Activated B cell treated with CpG ODN at 0.5 μM for 24 hours (primary cell): ENCODE results near the gene MGAT3. TPM values are rescaled to one million over a fixed set of nuclear protein-coding genes. Genes with fewer than 3 reads are reported as not detected.

Experiments used
- ATAC-seq: fragments of 200-7000 bp; cut with Tn5 transposase; one replicate; pipeline ENCODE4 v1.10.0; 2021; ENCODE audit warnings: low read depth, mild to moderate bottlenecking, moderate library complexity
- CTCF ChIA-PET: fragments of 350-600 bp; sonication (Branson Sonifier 250); formaldehyde crosslinking; loops from one replicate; lab custom pipeline; 2021; ENCODE audit warnings: antibody characterized with exemption; lab: Charles Lee
- POLR2A ChIA-PET: fragments of 350-600 bp; sonication (Branson Sonifier 250); formaldehyde crosslinking; loops from one replicate; lab custom pipeline; 2021; ENCODE audit warnings: antibody characterized with exemption; lab: Charles Lee
- DNase-seq: peaks from one replicate; pipeline ENCODE4 v3.0.0; 2022
- H3K27ac Mint-ChIP-seq: one replicate; pipeline ENCODE4 v1.8.0; 2020; ENCODE audit warnings: mixed read lengths
- H3K27me3 Mint-ChIP-seq: one replicate; pipeline ENCODE4 v1.8.0; 2021; ENCODE audit warnings: mixed read lengths
- H3K36me3 Mint-ChIP-seq: one replicate; pipeline ENCODE4 v1.8.0; 2021; ENCODE audit warnings: low read depth, mixed read lengths
- H3K4me1 Mint-ChIP-seq: one replicate; pipeline ENCODE4 v1.8.0; 2021; ENCODE audit warnings: mixed read lengths
- H3K4me3 Mint-ChIP-seq: one replicate; pipeline ENCODE4 v1.8.0; 2020; ENCODE audit warnings: mild to moderate bottlenecking, mixed read lengths
- H3K9me3 Mint-ChIP-seq: one replicate; pipeline ENCODE4 v1.8.0; 2020; ENCODE audit warnings: mixed read lengths
- intact Hi-C: fragments of 100-400 bp; cut with micrococcal nuclease; formaldehyde crosslinking; loops from one replicate; pipeline ENCODE4 v1.15.1; 2024
- total RNA-seq: library from RNA; stranded (reverse); gene quantifications from 2 replicates; pipeline ENCODE4 v1.2.3, GENCODE V29; 2022
- TF ChIP-seq, protein P1 (sequence below): fragments of 200-600 bp; IDR thresholded peaks from one replicate; pipeline ENCODE4 v1.8.0; 2022; ENCODE audit warnings: antibody characterized with exemption, mild to moderate bottlenecking

Gene MGAT3
- total RNA-seq, 1 donor from 2014 or later, result 43.4 TPM

DNA sequence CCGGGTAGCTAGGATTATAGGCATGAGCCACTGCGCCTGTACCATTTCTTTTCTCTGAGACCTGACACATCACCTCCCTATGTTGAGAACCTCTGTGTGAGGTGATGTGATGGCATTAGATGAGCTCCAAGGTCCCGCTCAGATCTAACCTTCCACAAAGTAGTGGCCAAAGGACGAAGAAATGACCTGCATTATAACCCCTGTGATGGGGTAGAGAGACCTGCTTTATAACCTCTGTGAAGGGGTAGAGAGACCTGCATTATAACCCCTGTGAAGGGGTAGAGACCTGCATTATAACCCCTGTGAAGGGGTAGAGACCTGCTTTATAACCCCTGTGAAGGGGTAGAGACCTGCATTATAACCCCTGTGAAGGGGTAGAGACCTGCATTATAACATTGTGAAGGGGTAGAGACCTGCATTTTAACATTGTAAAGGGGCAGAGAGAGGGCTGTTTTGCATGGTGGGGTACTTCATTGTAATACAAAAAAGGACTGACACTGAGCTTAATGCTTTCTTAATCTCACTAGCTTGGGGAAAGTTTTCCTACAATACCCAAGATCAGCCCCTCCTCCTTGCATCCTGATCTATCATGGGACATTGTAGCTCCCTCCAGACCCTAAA, 53.8 kb downstream of the MGAT3 start:
- peaks cover 91% of the 10 kb centered on the region for H3K36me3 Mint-ChIP-seq
- intact Hi-C loops, result no loop called here
- DNase-seq (no peak), ATAC-seq (no peak)
- H3K27me3 Mint-ChIP-seq, result no peaks in the 10 kb centered on the region
- ChIA-PET CTCF (interaction anchor here (1.1 to 2.4 kb wide), 4 partner anchors 14 to 20 kb away, joined by 3 to 8 read pairs (median 3); no protein-coding TSS in a partner anchor), POLR2A (interaction anchor here (1.4 to 2.0 kb wide), 2 partner anchors 9 to 18 kb away, joined by 3 to 16 read pairs; partner anchors contain the start of gene ATF4)
- H3K4me1 Mint-ChIP-seq, result peaks cover 24% of the 10 kb centered on the region
- H3K4me3 Mint-ChIP-seq, result no peak overlapping the region
- no peaks in the 10 kb centered on the region for H3K9me3 Mint-ChIP-seq
- no peak overlapping the region for H3K27ac Mint-ChIP-seq
- TF ChIP-seq, protein P1, sequence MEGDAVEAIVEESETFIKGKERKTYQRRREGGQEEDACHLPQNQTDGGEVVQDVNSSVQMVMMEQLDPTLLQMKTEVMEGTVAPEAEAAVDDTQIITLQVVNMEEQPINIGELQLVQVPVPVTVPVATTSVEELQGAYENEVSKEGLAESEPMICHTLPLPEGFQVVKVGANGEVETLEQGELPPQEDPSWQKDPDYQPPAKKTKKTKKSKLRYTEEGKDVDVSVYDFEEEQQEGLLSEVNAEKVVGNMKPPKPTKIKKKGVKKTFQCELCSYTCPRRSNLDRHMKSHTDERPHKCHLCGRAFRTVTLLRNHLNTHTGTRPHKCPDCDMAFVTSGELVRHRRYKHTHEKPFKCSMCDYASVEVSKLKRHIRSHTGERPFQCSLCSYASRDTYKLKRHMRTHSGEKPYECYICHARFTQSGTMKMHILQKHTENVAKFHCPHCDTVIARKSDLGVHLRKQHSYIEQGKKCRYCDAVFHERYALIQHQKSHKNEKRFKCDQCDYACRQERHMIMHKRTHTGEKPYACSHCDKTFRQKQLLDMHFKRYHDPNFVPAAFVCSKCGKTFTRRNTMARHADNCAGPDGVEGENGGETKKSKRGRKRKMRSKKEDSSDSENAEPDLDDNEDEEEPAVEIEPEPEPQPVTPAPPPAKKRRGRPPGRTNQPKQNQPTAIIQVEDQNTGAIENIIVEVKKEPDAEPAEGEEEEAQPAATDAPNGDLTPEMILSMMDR, result no peak

DNA sequence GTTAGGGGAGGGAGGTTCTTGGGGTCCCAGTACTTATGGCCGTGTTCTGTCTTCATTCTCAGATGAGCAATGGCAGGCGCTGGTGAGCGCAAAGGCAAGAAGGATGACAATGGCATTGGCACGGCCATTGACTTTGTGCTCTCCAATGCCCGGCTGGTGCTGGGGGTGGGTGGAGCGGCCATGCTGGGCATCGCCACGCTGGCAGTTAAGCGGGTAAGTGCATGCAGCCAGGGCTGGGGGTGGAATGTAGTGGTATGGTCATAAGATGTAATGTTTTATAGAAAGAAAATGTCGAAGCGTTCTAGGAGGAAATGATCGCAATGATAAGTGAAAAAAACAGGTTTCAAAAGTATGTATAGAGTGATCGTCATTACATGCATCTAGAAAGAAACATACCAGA, 54.4 kb downstream of the MGAT3 start:
- H3K27ac Mint-ChIP-seq, result no peak overlapping the region
- peaks cover 27% of the 10 kb centered on the region for H3K4me1 Mint-ChIP-seq
- ChIA-PET POLR2A (interaction anchor here (1.4 to 2.0 kb wide), 2 partner anchors 9 to 17 kb away, joined by 3 to 16 read pairs; partner anchors contain the start of gene ATF4), CTCF (interaction anchor here (1.1 to 2.4 kb wide), 2 partner anchors 18 to 21 kb away, joined by 3 to 8 read pairs; no protein-coding TSS in a partner anchor)
- TF ChIP-seq, protein P1, result no peak
- no peaks in the 10 kb centered on the region for H3K9me3 Mint-ChIP-seq
- H3K36me3 Mint-ChIP-seq, result peaks cover 91% of the 10 kb centered on the region
- DNase-seq, result no peak
- intact Hi-C loops, result no loop called here
- ATAC-seq, result no peak
- H3K27me3 Mint-ChIP-seq, result no peaks in the 10 kb centered on the region
- no peak overlapping the region for H3K4me3 Mint-ChIP-seq

DNA sequence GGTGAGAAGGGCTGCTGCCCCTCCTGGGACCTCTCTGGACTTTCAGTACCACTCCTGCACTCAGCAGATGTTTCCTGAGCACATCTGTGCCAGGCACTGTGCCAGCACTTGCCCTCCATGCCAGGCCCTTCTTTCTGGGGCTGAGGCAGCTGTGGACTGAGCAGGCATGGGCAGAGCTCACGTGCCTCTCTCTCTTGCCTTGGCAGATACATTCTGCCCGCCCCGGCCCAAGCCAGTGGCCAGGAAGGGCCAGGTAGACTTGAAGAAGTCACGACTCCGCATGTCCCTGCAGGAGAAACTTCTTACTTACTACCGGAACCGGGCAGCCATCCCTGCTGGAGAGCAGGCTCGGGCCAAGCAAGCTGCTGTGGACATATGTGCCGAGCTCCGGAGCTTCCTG, 55.2 kb downstream of the MGAT3 start:
- no peak overlapping the region for H3K4me3 Mint-ChIP-seq
- intact Hi-C loops, result no loop called here
- peaks cover 28% of the 10 kb centered on the region for H3K4me1 Mint-ChIP-seq
- no peaks in the 10 kb centered on the region for H3K27me3 Mint-ChIP-seq
- DNase-seq (no peak), ATAC-seq (no peak)
- TF ChIP-seq, protein P1, result no peak
- POLR2A ChIA-PET, result interaction anchor here (1.5 kb wide), 1 partner anchor 10 kb away, joined by 5 read pairs; the partner anchor contains the start of gene MIEF1
- CTCF ChIA-PET, result no interaction called here
- no peaks in the 10 kb centered on the region for H3K9me3 Mint-ChIP-seq
- no peak overlapping the region for H3K27ac Mint-ChIP-seq
- H3K36me3 Mint-ChIP-seq, result peaks cover 87% of the 10 kb centered on the region

GRCh38 chr22:39513791-39514190, 57.0 kb downstream of the MGAT3 start:
- H3K4me3 Mint-ChIP-seq, result no peak overlapping the region
- intact Hi-C loops, result loop anchor here (1.0 to 2.0 kb wide), 4 partner anchors 21 to 170 kb away; partner anchors contain the start of gene TAB1
- H3K9me3 Mint-ChIP-seq, result no peaks in the 10 kb centered on the region
- peaks cover 78% of the 10 kb centered on the region for H3K36me3 Mint-ChIP-seq
- H3K27me3 Mint-ChIP-seq, result no peaks in the 10 kb centered on the region
- H3K4me1 Mint-ChIP-seq, result peaks cover 27% of the 10 kb centered on the region
- ChIA-PET POLR2A (interaction anchor here (1.0 to 1.4 kb wide), 5 partner anchors 12 to 194 kb away, joined by 3 to 5 read pairs (median 3); partner anchors contain the start of genes MIEF1 and RPL3), CTCF (interaction anchor here (1.0 to 4.9 kb wide), 14 partner anchors 12 to 523 kb away, joined by 3 to 33 read pairs (median 7); partner anchors contain the start of genes MIEF1 and TAB1)
- TF ChIP-seq, protein P1, result no peak
- ATAC-seq (no peak), DNase-seq (no peak)
- no peak overlapping the region for H3K27ac Mint-ChIP-seq
